Measurements from ENCODE around the gene AADAT.
A peak's percentile ranks its signal among the peaks of the same experiment; 100 is the strongest.
"Not testable (repeated sequence)": the region's sequence is repeated elsewhere in the genome, so short reads cannot be mapped to it uniquely, and the experiment has no call there.

The AADAT gene

GRCh38 chr4:170089274-170089667 lies 485 bp downstream of the AADAT start:
- DNase-seq, result peak; percentile 0

DNA sequence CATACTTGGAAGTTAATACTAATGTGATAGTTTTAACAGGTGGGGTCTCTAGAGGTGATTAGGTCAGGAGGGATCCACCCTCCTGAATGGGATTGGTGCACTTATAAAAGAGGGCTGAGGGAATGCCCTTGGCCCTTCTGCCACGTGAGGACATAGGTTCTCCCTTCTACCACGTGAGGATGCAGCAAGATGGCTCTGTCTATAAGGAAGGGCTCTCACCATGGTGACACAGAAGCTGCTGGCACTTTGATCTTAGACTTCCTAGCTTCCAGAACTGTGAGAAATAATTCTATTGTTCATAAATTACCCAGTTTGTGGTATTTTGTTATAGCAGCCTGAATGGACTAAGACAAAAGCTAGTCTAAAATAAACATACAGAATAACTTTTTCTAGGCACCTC lies 1.0 kb downstream of the AADAT start:
- DNase-seq, result no peak

- DNase-seq, result no peak
Measured at GRCh38 chr4:170087163-170087700, 2.5 kb downstream of the AADAT start.

DNA sequence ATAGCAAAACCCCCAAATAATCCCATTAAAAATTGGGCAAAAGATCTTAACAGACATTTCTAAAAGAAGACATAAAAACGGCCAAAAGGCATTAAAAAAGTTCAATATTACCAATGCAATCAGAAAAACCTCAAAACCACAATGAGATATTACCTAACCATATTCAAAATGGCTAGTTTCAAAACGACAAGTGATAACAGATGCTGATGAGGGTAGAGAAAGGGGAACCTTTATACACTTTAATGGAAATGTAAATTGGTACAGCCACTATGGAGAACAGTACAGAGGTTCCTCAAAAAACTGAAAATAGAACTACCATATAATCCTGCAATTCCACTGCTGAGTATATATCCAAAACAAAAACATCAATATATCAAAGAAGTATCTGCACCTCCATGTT lies 6.2 kb downstream of the AADAT start:
- DNase-seq, result no peak

GRCh38 chr4:170080496-170080895 lies 9.3 kb downstream of the AADAT start:
- no peak for DNase-seq

- no peak for DNase-seq
Measured at GRCh38 chr4:170079981-170080380, 9.8 kb downstream of the AADAT start.

DNA sequence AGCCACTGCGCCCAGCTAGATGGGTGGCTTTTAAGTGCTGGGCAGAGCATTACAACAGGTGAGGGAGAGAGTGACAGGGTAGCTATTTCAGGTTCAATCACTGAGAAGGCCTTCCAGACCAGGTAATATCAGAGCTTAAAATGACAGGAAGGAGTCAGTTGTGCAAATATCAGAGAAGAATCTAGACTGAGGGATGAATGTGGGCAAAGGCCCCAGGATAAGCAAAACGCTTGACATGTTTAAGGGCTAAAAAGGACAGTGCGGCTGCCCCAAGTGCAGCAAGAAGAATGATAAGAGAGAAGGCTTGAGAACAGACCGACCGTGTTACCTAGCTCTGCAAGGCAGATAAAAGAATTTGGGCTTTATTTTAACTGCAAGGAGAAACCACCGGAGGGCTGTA lies 18.6 kb downstream of the AADAT start:
- no peak for DNase-seq

- DNase-seq, result no peak
Measured at GRCh38 chr4:170068438-170069128, 21.2 kb downstream of the AADAT start.

- DNase-seq, result no peak
Measured at GRCh38 chr4:170059421-170059820, 30.3 kb downstream of the AADAT start.

GRCh38 chr4:170058826-170059225 lies 30.9 kb downstream of the AADAT start:
- no peak for DNase-seq

- DNase-seq, result no peak
Measured at GRCh38 chr4:170057866-170058265, 31.9 kb downstream of the AADAT start.

DNA sequence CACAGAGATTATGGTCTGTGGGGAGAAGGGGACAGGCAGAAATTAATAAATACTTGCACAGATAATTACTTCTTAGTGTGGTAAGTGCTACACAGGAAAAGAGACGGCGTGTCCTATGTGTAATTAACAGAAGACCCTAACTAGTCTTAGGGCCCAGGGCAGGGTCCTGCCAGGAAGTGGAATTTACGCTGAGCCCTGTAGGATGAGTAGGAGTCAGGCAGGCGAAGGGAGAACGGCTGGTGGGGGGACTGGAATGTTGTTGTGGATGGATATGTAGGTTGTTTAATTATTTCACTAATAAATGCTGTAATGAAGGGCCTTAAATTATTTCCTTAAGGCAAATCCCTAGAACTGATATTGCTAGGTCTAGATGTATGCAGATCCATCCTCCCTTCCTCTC lies 36.8 kb downstream of the AADAT start:
- no peak for DNase-seq

DNA sequence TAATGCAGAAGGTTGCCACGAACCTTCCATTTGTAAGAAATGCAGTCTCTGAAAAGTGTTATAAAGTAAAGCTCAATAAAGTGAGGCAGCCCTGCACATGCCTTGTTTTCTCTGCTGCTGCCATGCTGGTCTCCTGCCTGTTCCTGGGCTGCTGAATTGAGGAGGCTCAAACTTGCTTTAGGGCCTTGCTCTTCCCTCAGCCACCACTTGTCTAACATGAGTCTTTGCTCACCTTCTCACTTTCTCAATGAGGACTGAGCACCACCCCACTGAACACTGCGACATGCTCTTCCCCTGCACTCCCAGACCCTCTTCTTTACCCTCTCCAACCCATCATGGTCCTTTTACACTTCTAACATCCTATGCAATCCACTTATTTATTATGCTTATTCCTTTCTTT lies 38.4 kb downstream of the AADAT start:
- DNase-seq, result no peak

- DNase-seq, result no peak
Measured at GRCh38 chr4:170049766-170050165, 40.0 kb downstream of the AADAT start.

DNA sequence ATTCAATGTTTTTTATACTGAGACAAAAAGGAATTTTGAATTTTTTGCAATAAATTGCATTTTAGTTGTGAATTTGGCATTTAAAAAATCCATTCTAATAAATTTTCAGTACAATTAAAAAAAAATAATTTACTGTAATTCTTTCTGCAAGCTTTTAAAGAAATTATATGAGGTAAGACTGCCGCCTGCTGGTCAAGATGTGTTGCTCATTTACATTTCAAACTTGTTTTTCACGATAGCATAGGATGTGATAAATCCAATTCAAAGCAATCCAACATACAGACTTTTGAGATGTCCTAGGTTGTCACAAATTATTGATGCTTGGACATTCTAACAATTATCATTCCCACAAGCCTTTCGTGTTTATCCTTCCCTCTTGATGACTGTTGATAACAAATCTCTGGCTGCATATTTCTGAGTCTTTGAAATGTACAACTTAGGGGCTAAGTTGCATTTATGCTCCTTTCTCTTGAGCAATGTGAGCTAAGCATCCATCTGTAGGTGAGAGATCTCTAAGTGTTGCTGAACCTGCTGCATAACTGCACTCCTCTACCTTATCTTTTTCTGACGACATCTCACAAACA lies 41.9 kb downstream of the AADAT start:
- peak; percentile 14 for DNase-seq

DNA sequence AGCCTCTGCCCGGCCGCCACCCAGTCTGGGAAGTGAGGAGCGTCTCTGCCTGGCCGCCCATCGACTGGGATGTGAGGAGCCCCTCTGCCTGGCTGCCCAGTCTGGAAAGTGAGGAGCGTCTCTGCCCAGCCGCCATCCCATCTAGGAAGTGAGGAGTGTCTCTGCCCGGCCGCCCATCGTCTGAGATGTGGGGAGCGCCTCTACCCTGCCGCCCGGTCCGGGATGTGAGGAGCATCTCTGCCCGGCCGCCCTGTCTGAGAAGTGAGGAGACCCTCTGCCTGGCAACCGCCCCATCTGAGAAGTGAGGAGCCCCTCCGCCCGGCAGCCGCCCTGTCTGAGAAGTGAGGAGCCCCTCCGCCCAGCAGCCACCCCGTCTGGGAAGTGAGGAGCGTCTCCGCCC lies 43.6 kb downstream of the AADAT start:
- not testable (repeated sequence) for DNase-seq

- no peak for DNase-seq
Measured at GRCh38 chr4:170040031-170040680, 49.6 kb downstream of the AADAT start.

GRCh38 chr4:170038769-170039168 lies 51.0 kb downstream of the AADAT start:
- DNase-seq, result no peak

DNA sequence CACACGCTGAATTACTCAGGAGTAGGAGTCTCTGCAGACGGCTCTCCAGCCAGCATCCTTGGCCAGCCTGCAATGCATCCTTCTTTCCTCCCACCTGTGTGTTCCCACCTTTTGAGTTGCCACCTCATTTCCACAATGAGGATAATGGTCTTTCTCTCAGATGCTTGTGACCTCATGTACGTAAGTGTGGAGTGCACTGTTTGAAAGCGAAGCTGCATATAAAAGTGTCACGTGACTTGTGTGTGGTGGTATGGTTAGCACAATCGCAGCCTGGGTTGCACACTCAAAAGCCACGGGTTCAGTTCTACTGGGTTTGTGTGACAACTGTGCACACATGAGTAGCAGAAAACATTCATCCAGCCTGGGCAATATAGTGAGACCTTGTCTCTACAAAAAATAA lies 51.5 kb downstream of the AADAT start:
- no peak for DNase-seq

DNA sequence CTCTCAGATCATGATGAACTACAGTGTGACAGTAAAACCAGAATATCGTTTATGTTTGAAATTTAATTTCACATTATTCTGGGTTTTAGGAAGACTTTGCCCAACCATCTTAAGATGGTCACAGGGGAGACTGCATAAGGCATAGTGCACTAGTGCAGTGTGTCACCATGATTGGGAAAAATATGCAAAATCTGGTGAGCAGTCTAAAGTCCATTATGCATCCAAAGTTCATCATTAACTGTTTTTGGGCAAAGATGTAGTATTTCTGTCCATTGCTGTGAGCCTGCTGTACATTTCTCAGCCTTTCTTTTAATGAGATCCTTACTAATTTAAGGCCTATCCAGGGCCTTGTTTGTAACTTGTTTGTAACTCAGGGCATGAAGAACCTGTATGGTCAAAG lies 52.3 kb downstream of the AADAT start:
- no peak for DNase-seq

GRCh38 chr4:170035845-170036244 lies 53.9 kb downstream of the AADAT start:
- DNase-seq, result no peak

GRCh38 chr4:170035231-170035630 lies 54.5 kb downstream of the AADAT start:
- DNase-seq, result no peak

DNA sequence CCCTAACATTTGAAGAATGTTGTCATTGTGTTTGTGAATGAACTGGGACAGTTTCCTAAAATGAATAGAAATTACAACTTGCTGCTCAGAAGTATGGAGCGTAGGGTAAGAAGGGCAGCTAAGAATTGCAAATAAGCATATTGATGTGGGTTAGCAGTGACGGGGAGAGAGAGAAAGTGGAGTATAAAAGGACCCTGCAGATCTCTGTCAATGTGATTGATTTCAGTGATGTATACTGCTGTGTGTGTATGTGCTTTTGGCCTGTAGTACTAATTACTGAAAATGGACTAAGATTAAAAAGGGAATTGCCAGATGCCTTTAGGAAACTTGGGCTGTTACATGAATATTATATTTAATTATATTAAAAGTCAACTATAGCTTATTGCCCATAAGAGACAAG lies 55.8 kb downstream of the AADAT start:
- no peak for DNase-seq

DNA sequence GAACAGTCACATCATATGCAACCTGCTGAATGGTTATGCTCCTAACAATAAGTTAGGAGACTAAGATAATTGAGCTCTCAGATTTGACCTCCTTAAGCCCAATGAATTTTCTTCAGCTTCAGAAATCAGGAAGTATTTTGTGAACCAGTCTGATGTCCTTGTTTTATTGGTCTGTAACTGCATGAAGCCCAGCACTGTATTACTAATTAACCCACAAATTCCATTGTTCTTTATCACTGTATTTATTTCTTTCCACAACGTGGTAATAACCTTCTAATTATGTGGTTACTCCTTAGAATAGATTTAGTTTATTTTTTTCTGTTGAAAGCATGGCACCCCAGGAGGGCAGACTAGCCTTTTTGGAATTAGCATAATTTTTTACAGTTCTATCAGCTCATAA lies 59.6 kb downstream of the AADAT start:
- no peak for DNase-seq

Data from NCI-H774 (cell line).